SK-N-MC (cell line): ENCODE measurements around the gene PTAR1.

ENCODE experiments used
- DNase-seq: peaks from one replicate; pipeline ENCODE4 v3.0.0-alpha.2; 2011; ENCODE audit warnings: low read depth, low spot score
- H3K27ac ChIP-seq: fragments of 200-600 bp; sonication (generic); 2 replicates; pipeline ENCODE4 v1.5.1; 2016; ENCODE audit warnings: mixed run types
- H3K36me3 ChIP-seq: fragments of 200-600 bp; sonication (generic); 2 replicates; pipeline ENCODE4 v1.6.1; 2017; ENCODE audit warnings: antibody characterized with exemption, low read length, mixed read lengths; ENCODE audit not compliant: insufficient read depth
- H3K4me3 ChIP-seq: fragments of 200-600 bp; sonication (generic); 2 replicates; pipeline ENCODE4 v1.5.1; 2016
- H3K9ac ChIP-seq: fragments of 200-600 bp; sonication (generic); 2 replicates; pipeline ENCODE4 v1.8.0; 2017; ENCODE audit warnings: mixed run types, mixed read lengths; ENCODE audit not compliant: insufficient read length
- H3K9me3 ChIP-seq: fragments of 200-600 bp; sonication (generic); 2 replicates; pipeline ENCODE4 v1.6.1; 2017; ENCODE audit warnings: low read depth, mild to moderate bottlenecking, antibody characterized with exemption, low read length, moderate library complexity, mixed read lengths
- EZH2 ChIP-seq: fragments of 200-600 bp; sonication (generic); IDR thresholded peaks from one replicate; pipeline ENCODE4 v1.6.1; 2017; ENCODE audit warnings: antibody characterized with exemption
- FOXP2 ChIP-seq: optimal IDR thresholded peaks from 2 replicates; pipeline ENCODE3; 2011; ENCODE audit warnings: mild to moderate bottlenecking, moderate library complexity; ENCODE audit not compliant: insufficient read depth; ENCODE audit errors: extremely low read length, control extremely low read depth
- POLR2AphosphoS5 ChIP-seq: IDR thresholded peaks from 2 replicates; pipeline ENCODE4 v1.6.1; 2012; ENCODE audit warnings: mild to moderate bottlenecking, low read depth, low read length, borderline replicate concordance

Gene PTAR1

DNA sequence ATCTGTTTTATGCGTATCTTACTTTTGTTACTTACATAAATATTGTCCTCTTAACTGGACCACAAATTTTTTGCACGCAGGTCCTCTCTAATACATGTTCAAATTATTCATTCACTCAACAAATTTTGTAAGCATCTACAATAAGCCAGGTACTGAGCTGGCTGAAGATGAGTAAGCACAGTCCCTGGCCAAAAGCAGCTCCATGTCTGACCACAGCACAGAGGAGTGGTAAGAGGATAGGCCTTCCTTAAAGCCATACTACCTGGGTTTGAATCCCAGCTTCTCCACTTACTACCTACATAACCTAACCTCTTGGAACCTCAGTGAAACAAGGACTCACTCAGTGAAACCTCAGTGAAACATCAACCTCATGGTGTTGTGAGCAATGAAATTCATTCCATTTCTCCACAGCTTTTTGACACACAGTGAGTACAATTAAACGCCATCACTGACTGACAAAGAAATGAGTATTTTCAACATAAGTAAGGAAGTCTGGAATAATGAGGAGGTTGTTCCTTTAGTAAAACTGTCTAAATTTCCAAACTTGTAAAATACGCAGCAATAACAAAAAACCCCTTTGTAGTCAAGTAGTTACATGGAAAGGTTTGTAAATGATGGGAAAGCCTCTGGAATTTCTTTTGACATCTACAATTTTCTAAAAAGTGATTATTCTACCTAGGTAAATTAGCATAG, 15.0 kb downstream of the PTAR1 start:
- Histone ChIP-seq H3K36me3 (peaks cover 29% of the 10 kb centered on the region), H3K9me3 (no peaks in the 10 kb centered on the region), H3K9ac (no peak overlapping the region), H3K4me3 (no peak overlapping the region), H3K27ac (no peak overlapping the region)
- TF ChIP-seq EZH2, result no peak
- no peak for TF ChIP-seq FOXP2
- no peak for TF ChIP-seq POLR2AphosphoS5
- DNase-seq, result no peak

DNA sequence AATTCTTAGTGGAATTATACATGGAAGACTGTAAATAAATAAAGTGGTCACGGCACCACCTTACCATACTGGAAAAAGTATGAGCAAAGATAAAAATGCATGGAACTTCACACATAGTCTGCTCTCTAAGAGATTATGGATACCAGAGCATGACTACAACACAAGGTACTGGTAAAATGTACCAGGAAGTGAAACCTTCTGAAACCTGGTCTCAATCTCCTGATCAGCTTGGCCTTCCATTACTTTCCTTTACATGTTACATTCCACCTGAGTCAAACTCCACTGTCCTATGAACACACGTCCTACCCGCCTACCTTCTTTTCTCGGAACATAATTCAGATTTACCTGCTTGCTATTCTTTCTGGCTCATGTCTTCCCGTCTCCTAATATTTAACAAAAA, 15.9 kb downstream of the PTAR1 start:
- DNase-seq, result no peak
- Histone ChIP-seq H3K27ac (no peak overlapping the region), H3K36me3 (peaks cover 31% of the 10 kb centered on the region), H3K4me3 (no peak overlapping the region), H3K9me3 (no peaks in the 10 kb centered on the region), H3K9ac (no peak overlapping the region)
- TF ChIP-seq EZH2, result no peak
- no peak for TF ChIP-seq FOXP2
- TF ChIP-seq POLR2AphosphoS5, result no peak

DNA sequence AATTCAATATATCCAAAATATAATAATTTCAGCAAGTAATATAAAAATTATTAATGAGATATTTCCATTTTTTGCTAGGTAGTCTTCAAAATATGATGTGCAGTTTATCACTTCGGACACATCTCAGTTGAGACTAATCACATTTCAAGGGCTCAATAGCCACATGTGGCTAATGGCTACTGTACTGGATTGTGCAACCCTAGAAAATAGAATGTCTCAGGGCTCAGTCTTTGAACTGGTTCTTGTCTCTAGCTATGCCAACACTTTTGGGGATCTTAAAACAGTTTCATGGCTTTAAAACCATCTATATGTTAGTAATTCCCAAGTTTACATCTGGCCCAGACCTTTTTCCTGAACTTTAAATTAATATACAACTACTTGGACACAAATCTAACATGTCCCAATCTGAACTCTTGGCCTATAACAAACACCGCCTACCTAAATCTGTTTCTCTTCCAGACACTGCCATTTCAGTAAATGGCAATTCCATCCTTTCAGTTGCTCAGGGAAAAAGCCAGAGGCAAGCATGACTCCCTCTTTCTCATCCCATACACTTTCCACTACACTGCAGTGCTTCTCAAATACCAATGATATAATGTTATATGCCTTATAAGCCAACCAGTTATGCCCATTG, 18.8 kb downstream of the PTAR1 start:
- Histone ChIP-seq H3K4me3 (no peak overlapping the region), H3K9me3 (no peaks in the 10 kb centered on the region), H3K9ac (no peak overlapping the region), H3K36me3 (peaks cover 25% of the 10 kb centered on the region), H3K27ac (no peak overlapping the region)
- DNase-seq, result no peak
- no peak for TF ChIP-seq EZH2
- TF ChIP-seq FOXP2, result no peak
- TF ChIP-seq POLR2AphosphoS5, result no peak

DNA sequence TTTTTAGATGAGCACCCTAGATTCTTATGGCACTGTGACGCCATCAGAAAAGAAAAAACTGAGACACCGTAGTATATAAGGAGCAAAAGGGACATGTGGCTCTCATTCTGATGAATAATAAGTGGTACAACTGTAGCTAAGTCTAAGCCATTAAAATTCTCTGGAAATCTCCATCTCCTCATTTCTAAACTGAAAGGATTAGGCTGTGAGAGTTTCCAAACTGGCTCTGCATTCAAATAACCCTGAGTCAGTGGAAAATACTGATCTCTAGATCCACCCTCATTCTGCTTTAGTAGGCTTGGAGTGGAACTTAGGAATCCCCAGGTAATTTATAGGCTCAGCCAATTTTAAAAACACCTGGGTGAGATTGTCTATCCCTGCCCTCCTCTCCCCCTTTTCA, 28.5 kb downstream of the PTAR1 start:
- TF ChIP-seq EZH2 (no peak), FOXP2 (no peak)
- Histone ChIP-seq H3K36me3 (peaks cover 48% of the 10 kb centered on the region), H3K9ac (no peak overlapping the region), H3K9me3 (no peaks in the 10 kb centered on the region), H3K27ac (no peak overlapping the region), H3K4me3 (no peak overlapping the region)
- DNase-seq, result no peak

DNA sequence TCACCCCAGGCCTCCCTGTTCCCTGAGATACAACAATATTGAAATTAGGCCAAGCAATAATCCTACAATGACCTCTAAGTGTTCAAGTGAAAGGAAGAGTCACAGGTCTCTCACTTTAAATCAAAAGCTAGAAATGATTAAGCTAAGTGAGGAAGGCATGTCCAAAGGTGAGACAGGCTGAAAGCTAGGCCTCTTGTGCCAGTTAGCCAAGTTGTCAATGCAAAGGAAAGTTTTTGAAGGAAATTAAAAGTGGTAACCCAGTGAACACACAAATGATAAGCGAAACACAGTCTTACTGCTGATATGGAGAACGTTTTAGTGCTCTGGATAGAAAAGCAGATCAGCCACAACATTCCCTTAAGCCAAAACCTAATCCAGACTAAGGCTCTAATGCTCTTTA, 39.8 kb downstream of the PTAR1 start:
- TF ChIP-seq EZH2 (no peak), FOXP2 (no peak), POLR2AphosphoS5 (no peak)
- no peak for DNase-seq
- H3K9me3 ChIP-seq, result no peaks in the 10 kb centered on the region

DNA sequence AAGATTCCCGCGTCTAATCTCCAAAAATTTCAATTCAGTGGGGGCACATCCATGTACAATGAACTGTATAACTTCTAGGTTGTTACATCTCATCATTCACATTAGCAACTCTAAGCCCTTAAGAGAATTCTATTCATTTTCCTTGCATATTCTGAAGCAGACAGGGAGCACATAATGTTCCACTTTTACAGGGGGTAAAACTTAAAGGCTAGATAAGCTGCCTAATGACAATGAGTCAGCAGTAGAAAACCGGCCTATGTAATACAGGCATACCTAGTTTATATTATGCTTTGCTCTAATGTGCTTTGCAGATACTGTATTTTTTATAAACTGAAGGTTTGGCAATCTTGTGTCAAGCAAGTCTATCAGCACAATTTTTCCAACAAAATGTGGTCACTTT, 40.4 kb downstream of the PTAR1 start:
- Histone ChIP-seq H3K36me3 (peaks cover 29% of the 10 kb centered on the region), H3K27ac (no peak overlapping the region)

More for the DNA sequence above, 39.8 kb downstream of the PTAR1 start:
- Histone ChIP-seq H3K9ac (no peak overlapping the region), H3K4me3 (no peak overlapping the region), H3K36me3 (peaks cover 34% of the 10 kb centered on the region), H3K27ac (no peak overlapping the region)

DNA sequence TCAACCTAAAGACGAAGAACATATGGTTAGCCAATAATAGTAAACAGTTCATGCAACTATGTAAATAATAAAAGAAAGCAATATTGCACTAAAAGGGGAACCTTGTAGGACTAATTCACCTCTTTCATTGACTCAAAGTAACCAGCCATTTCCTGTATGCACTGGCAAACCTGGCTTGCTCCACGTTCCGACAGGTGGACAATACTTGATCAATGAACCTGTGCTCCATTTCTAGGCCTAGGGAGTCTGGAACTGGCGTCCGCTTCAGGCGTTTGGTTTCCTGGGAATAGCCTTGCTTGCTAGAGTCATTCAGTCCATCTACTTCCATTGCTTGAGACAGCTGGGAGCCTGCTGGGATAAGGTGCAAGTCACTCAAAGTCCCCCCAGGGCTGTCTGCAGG, 41.6 kb downstream of the PTAR1 start:
- TF ChIP-seq EZH2 (no peak), POLR2AphosphoS5 (no peak), FOXP2 (no peak)
- H3K9ac ChIP-seq, result no peak overlapping the region
- peaks cover 21% of the 10 kb centered on the region for H3K36me3 ChIP-seq
- DNase-seq, result no peak
- H3K27ac ChIP-seq, result no peak overlapping the region
- H3K9me3 ChIP-seq, result no peaks in the 10 kb centered on the region
- H3K4me3 ChIP-seq, result no peak overlapping the region

More for the DNA sequence above, 40.4 kb downstream of the PTAR1 start:
- no peaks in the 10 kb centered on the region for H3K9me3 ChIP-seq
- no peak overlapping the region for H3K4me3 ChIP-seq
- no peak for DNase-seq
- TF ChIP-seq POLR2AphosphoS5, result no peak
- no peak for TF ChIP-seq EZH2
- no peak for TF ChIP-seq FOXP2
- H3K9ac ChIP-seq, result no peak overlapping the region

DNA sequence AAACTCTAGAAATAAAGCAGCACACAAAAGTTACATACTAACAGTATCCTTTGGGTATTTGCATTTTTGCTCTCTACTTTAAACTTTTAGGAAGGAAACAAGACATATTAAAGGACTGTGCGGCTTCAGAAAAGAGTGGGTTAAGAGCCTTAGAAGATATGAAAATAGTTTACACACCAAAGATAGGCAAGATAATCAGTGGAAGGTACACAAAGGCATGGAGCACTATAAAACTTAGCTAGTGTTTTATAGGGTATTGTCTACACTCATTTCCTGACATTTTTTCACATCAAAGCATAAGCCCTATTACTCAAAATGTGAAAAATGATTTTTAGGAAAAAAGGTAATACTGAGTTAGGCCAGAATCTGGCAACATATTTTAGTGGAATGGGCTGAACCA, 44.0 kb downstream of the PTAR1 start:
- Histone ChIP-seq H3K9me3 (no peaks in the 10 kb centered on the region), H3K36me3 (peaks cover 7% of the 10 kb centered on the region; the same call in 1 of the 2 replicates), H3K27ac (no peak overlapping the region), H3K4me3 (no peak overlapping the region), H3K9ac (no peak overlapping the region)
- no peak for TF ChIP-seq FOXP2
- no peak for TF ChIP-seq EZH2
- TF ChIP-seq POLR2AphosphoS5, result no peak
- DNase-seq, result no peak
